Measurements from ENCODE around the gene GABBR1. TPM values are rescaled to one million over a fixed set of nuclear protein-coding genes. Genes with fewer than 3 reads are reported as not detected.

GABBR1 gene
- total RNA-seq, 1 experiment from 2014 or later: 2.1 TPM

- DNase-seq (ENCODE audit: low read depth): no peak
Measured at GRCh38 chr6:29527564-29527963, 105.4 kb downstream of the GABBR1 start.

DNA sequence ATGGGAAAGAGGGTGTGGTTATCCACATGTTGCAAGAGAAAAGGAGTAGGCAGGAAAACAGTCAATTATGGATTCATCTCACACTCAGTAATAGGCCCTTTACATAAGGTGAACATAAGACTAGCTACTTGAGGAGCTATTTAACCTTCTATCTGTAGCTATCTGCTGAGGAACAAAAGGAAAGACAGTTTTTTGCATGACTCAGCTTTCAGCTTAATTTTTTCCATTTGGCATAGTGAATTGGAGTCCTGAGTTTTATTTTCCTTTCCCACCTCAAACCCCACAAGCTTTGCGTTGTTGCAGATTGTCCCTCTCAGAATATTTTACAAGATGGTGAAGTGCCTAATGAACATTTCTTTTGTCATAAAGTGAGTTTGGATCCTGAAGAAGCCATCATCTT is 105.9 kb downstream of the GABBR1 start:
- no peak for DNase-seq (ENCODE audit: low read depth)

- no peak for DNase-seq (ENCODE audit: low read depth)
Measured at GRCh38 chr6:29525311-29525639, 107.7 kb downstream of the GABBR1 start.

GRCh38 chr6:29524444-29525310 is 108.3 kb downstream of the GABBR1 start:
- DNase-seq (ENCODE audit: low read depth): no peak

- DNase-seq (ENCODE audit: low read depth): no peak
Measured at GRCh38 chr6:29524044-29524443, 108.9 kb downstream of the GABBR1 start.

DNA sequence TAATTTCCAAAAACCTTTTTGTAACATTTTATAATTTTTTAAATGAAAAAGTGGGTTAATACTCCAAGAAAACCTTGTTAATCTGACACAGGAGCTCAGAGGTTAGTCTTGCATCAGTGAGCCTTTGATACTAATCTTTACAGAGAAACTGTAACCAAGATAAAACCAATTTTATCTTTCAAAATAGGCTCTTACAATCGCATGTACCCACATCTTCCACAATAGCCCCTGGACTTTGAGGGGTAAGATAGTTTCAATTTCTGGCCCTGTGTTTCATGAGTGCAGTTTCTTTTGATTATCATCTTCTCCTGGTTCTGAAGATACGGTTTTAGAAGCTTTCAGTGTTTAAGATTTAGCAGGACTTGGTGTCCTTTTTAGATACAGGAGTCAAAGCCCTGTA is 110.8 kb downstream of the GABBR1 start:
- DNase-seq (ENCODE audit: low read depth): no peak

GRCh38 chr6:29521006-29521680 is 111.8 kb downstream of the GABBR1 start:
- DNase-seq (ENCODE audit: low read depth): no peak

GRCh38 chr6:29520232-29520631 is 112.8 kb downstream of the GABBR1 start:
- no peak for DNase-seq (ENCODE audit: low read depth)

DNA sequence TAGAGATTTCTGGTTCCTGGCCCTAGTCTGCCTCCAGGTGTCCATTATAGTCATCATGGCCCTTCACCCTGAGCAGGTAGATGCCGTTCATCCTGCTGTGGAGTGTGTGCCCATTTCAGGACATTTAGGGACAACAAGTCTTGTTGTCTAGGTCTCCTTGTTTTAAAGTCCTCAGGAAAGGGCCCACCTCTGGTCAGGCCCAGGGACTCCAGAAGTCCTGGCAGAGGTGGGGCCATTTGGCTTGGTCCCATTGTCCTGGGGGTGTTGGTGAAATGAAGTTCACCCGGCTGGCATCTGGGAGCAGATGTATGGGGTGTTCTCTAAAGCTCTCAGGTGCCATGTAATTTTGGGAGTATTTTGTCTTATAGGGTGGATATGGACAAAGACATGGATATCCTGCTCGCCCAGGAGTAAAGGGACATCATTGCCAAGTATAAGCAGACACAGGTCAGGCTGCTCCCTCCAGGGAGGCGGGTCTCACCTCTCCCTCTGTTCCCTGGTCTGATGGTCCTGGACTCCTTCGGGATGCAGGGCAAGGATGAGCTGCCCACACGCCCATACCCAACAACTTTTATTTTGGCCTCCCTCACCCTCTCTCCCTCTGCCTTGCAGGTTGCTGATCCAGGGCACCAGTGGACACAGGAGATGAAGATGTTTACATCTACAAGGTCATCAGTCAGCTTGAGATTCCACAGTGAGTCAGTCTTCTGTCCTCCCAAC is 113.5 kb downstream of the GABBR1 start:
- DNase-seq (ENCODE audit: low read depth): no peak

GRCh38 chr6:29517728-29518440 is 115.1 kb downstream of the GABBR1 start:
- no peak for DNase-seq (ENCODE audit: low read depth)

- no peak for DNase-seq (ENCODE audit: low read depth)
Measured at GRCh38 chr6:29517245-29517644, 115.7 kb downstream of the GABBR1 start.

DNA sequence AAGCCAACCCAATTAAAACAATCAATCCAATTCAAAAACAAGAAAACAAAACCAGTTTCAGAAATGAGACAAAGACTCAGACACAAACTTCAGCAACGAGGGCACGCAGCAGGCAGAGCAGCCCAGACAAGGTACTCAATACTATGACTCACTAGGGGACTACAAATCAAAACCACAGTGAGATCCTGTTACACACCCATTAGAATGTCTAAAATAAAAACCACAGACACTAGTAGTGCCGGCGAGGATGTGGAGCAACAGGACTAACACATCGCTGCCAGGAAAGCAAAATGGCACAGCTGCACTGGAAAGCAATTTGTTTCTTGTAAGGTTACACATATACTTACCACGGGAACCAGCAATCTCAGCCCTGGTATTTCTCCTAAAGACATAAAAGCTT is 116.9 kb downstream of the GABBR1 start:
- peak; percentile 93 for DNase-seq (ENCODE audit: low read depth)

DNA sequence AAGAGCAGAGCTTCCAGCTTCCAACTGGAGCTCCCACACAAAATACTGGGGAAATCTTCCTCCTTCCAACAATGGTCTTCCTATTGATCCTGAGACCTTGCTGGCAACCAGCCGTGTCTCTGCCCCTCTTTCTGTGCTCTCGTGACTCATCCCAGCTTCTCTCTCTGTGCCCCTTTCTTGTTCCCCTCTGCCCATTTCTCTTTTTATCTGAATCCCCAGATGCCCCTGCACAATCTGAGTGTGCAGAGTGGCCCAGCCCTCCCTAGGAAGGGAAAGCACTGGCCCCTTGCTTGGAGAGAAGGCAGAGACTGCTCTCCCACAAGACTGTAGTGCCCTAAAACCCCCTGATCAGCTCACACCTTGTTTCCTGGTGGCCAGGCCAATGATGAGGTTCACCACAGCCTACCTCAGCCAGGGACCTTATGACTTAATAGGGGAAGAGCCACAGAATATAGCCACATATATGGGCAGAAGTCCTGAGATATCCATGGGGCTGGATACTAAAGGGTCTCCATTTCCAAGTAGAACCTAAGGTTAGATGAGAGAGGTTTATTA is 122.2 kb downstream of the GABBR1 start:
- DNase-seq (ENCODE audit: low read depth): no peak

GRCh38 chr6:29510202-29510601 is 122.8 kb downstream of the GABBR1 start:
- DNase-seq (ENCODE audit: low read depth): peak; percentile 34

Other genes with a start within 250 kb of the GABBR1 start
- not detected in 2 replicates for gene OR12D2, start 237.6 kb downstream of the GABBR1 start, total RNA-seq (2014; rRNA removed; shearing (Covaris generic))
- gene OR12D1, start 218.3 kb downstream of the GABBR1 start, total RNA-seq (2014; rRNA removed; shearing (Covaris generic)): not detected in 2 replicates
- gene OR10C1, start 193.9 kb downstream of the GABBR1 start, total RNA-seq (2014; rRNA removed; shearing (Covaris generic)): not detected in 2 replicates
- not detected in 2 replicates for gene OR11A1, start 176.1 kb downstream of the GABBR1 start, total RNA-seq (2014; rRNA removed; shearing (Covaris generic))
- not detected in 2 replicates for gene OR2H1, start 176.0 kb downstream of the GABBR1 start, total RNA-seq (2014; rRNA removed; shearing (Covaris generic))
- gene MAS1L, start 145.2 kb downstream of the GABBR1 start, total RNA-seq (2014; rRNA removed; shearing (Covaris generic)): not detected in 2 replicates
- gene UBD, start 73.5 kb downstream of the GABBR1 start, total RNA-seq (2014; rRNA removed; shearing (Covaris generic)): 0.17 TPM in 1 of 2 replicates, not detected in the other
- not detected in 2 replicates for gene OR2H2, start 48.1 kb downstream of the GABBR1 start, total RNA-seq (2014; rRNA removed; shearing (Covaris generic))
- gene MOG, start 23.9 kb upstream of the GABBR1 start, total RNA-seq (2014; rRNA removed; shearing (Covaris generic)): not detected in 2 replicates
- gene ZFP57, start 48.0 kb upstream of the GABBR1 start, total RNA-seq (2014; rRNA removed; shearing (Covaris generic)): 0.05 TPM in 1 of 2 replicates, not detected in the other
- gene HLA-F, start 90.3 kb upstream of the GABBR1 start, total RNA-seq (2014; rRNA removed; shearing (Covaris generic)): 379 and 414 TPM in 2 replicates
- gene HLA-G, start 194.6 kb upstream of the GABBR1 start, total RNA-seq (2014; rRNA removed; shearing (Covaris generic)): not detected in 2 replicates

Data from M059J (cell line).